HepG2 (cell line): ENCODE data around the gene WDR83. TPM values are rescaled to one million over a fixed set of nuclear protein-coding genes. Genes with fewer than 3 reads are reported as not detected.

Source experiments
- ATF6 ChIP-seq: sonication (generic); formaldehyde crosslinking; conservative IDR thresholded peaks from 2 replicates; pipeline ENCODE4 v1.4.0; 2020; ENCODE audit warnings: missing genetic modification reagents
- CBX1 ChIP-seq: IDR thresholded peaks from one replicate; pipeline ENCODE4 v1.6.1; 2016; ENCODE audit warnings: antibody characterized with exemption, low read depth
- HNRNPL ChIP-seq: fragments of 200-400 bp; formaldehyde crosslinking; IDR thresholded peaks from 2 replicates; pipeline ENCODE4 v1.6.1; 2017; ENCODE audit warnings: mild to moderate bottlenecking, low read depth, low read length
- MLXIP ChIP-seq: sonication (generic); formaldehyde crosslinking; IDR thresholded peaks from 2 replicates; pipeline ENCODE4 v1.9.0; 2021; ENCODE audit warnings: missing genetic modification reagents, borderline replicate concordance
- ZHX1 ChIP-seq: sonication (generic); formaldehyde crosslinking; IDR thresholded peaks from 2 replicates; pipeline ENCODE4 v1.8.1; 2022; ENCODE audit warnings: low read depth, mild to moderate bottlenecking, missing genetic modification reagents
- ZNF136 ChIP-seq: sonication (generic); formaldehyde crosslinking; IDR thresholded peaks from 2 replicates; pipeline ENCODE4 v1.8.1; 2022; ENCODE audit warnings: low read depth, mild to moderate bottlenecking, moderate library complexity, missing genetic modification reagents
- ZNF235 ChIP-seq: sonication (generic); formaldehyde crosslinking; IDR thresholded peaks from 2 replicates; pipeline ENCODE4 v1.8.1; 2023; ENCODE audit warnings: mild to moderate bottlenecking, missing genetic modification reagents, borderline replicate concordance
- ZNF543 ChIP-seq: sonication (generic); formaldehyde crosslinking; IDR thresholded peaks from 2 replicates; pipeline ENCODE4 v1.4.0; 2020; ENCODE audit warnings: mild to moderate bottlenecking, missing genetic modification reagents
- ZNF652 ChIP-seq: IDR thresholded peaks from 2 replicates; pipeline ENCODE4 v1.6.1; 2016; ENCODE audit warnings: low read depth, borderline replicate concordance
- ZNF761 ChIP-seq: sonication (generic); formaldehyde crosslinking; conservative IDR thresholded peaks from 2 replicates; pipeline ENCODE4 v1.4.0; 2020; ENCODE audit warnings: mild to moderate bottlenecking, missing genetic modification reagents
- ZNF792 ChIP-seq: IDR thresholded peaks from 2 replicates; pipeline ENCODE4 v1.6.1; 2016
- polyA plus RNA-seq, 8 experiments: library from polyadenylated mRNA; depleted of rRNA in 3 of 8; stranded (reverse) in 7 of 8; unstranded in 1 of 8; fragments of >200 nt; fragmentation: Illumina TruSeq in 4 of 8; extraction: Trizol in 4 of 8; gene quantifications; 2 replicates each; pipeline versions ENCODE4 v1.2.1 to v1.2.3, GENCODE V29; 2011 to 2016; ENCODE audit warnings: low read depth in 4 of 8, missing spikeins in 1 of 8, mixed read lengths in 1 of 8; ENCODE audit not compliant: insufficient read depth in 1 of 8
- total RNA-seq, 5 experiments: library from RNA; depleted of rRNA; stranded (reverse); fragments of >200 nt; fragmentation: Illumina TruSeq; extraction: Trizol; gene quantifications; 2 replicates each; pipeline ENCODE4 v1.2.3, GENCODE V29; 2016; ENCODE audit warnings: low read depth in 1 of 5
- TF ChIP-seq, protein P1 (sequence below): sonication (generic); formaldehyde crosslinking; IDR thresholded peaks from 2 replicates; pipeline ENCODE4 v1.9.0; 2021; ENCODE audit warnings: mild to moderate bottlenecking, missing genetic modification reagents

WDR83 gene
- total and polyA plus RNA-seq, 2 of the 13 experiments (the other 11 are each of a cell fraction or from before 2014, with no cell fraction given) = 4.5 to 10.7 TPM

GRCh38 chr19:12696366-12697335 lies 30.0 kb downstream of the WDR83 start, which contains the start of gene FBXW9 (continued):
- TF ChIP-seq ZNF136 (0 out of 2 replicates have a peak, but pooled peaks have one; percentile 48), ZNF652 (CRISPR knock-in tag) (no peak), ZNF761 (no peak), ZNF235 (0 out of 2 replicates have a peak, but pooled peaks have one; percentile 35), ZNF543 (CRISPR knock-in tag) (no peak), ZHX1 (CRISPR knock-in tag) (no peak), HNRNPL (no peak), CBX1 (no peak), MLXIP (CRISPR knock-in tag) (no peak), ATF6 (CRISPR knock-in tag) (no peak), ZNF792 (CRISPR knock-in tag) (peak; percentile 87)
- TF ChIP-seq, protein P1, sequence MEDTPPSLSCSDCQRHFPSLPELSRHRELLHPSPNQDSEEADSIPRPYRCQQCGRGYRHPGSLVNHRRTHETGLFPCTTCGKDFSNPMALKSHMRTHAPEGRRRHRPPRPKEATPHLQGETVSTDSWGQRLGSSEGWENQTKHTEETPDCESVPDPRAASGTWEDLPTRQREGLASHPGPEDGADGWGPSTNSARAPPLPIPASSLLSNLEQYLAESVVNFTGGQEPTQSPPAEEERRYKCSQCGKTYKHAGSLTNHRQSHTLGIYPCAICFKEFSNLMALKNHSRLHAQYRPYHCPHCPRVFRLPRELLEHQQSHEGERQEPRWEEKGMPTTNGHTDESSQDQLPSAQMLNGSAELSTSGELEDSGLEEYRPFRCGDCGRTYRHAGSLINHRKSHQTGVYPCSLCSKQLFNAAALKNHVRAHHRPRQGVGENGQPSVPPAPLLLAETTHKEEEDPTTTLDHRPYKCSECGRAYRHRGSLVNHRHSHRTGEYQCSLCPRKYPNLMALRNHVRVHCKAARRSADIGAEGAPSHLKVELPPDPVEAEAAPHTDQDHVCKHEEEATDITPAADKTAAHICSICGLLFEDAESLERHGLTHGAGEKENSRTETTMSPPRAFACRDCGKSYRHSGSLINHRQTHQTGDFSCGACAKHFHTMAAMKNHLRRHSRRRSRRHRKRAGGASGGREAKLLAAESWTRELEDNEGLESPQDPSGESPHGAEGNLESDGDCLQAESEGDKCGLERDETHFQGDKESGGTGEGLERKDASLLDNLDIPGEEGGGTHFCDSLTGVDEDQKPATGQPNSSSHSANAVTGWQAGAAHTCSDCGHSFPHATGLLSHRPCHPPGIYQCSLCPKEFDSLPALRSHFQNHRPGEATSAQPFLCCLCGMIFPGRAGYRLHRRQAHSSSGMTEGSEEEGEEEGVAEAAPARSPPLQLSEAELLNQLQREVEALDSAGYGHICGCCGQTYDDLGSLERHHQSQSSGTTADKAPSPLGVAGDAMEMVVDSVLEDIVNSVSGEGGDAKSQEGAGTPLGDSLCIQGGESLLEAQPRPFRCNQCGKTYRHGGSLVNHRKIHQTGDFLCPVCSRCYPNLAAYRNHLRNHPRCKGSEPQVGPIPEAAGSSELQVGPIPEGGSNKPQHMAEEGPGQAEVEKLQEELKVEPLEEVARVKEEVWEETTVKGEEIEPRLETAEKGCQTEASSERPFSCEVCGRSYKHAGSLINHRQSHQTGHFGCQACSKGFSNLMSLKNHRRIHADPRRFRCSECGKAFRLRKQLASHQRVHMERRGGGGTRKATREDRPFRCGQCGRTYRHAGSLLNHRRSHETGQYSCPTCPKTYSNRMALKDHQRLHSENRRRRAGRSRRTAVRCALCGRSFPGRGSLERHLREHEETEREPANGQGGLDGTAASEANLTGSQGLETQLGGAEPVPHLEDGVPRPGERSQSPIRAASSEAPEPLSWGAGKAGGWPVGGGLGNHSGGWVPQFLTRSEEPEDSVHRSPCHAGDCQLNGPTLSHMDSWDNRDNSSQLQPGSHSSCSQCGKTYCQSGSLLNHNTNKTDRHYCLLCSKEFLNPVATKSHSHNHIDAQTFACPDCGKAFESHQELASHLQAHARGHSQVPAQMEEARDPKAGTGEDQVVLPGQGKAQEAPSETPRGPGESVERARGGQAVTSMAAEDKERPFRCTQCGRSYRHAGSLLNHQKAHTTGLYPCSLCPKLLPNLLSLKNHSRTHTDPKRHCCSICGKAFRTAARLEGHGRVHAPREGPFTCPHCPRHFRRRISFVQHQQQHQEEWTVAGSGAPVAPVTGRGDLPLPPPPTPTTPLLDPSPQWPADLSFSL (CRISPR knock-in tag) = no peak
